ENCODE results near the gene VPS37B. TPM values are rescaled to one million over a fixed set of nuclear protein-coding genes. Genes with fewer than 3 reads are reported as not detected.

VPS37B gene
- polyA plus RNA-seq, 1 of the 3 experiments (the other 2 are of a cell fraction) = 41.1 TPM

GRCh38 chr12:122839907-122840554 is 55.9 kb downstream of the VPS37B start (continued):
- TF ChIP-seq IRF3 (IDR thresholded peaks at IDR 0.05; ENCODE audit: low read depth, low read length) (no peak), CHD2 (IDR thresholded peaks at IDR 0.05; ENCODE audit: low read length, partially characterized antibody) (no peak), USF1 (IDR thresholded peaks at IDR 0.05; ENCODE audit: borderline replicate concordance, low read depth) (no peak), CTCF (IDR thresholded peaks at IDR 0.05) (no peak), REST (IDR thresholded peaks at IDR 0.05; ENCODE audit: low read depth, low read length) (no peak), RCOR1 (IDR thresholded peaks at IDR 0.05; ENCODE audit: low read length) (no peak), USF2 (IDR thresholded peaks at IDR 0.05; ENCODE audit: borderline replicate concordance, low read depth, low read length) (no peak), FOSL2 (IDR thresholded peaks at IDR 0.05; ENCODE audit: borderline replicate concordance, low read depth) (no peak)

GRCh38 chr12:122838841-122839240 is 57.1 kb downstream of the VPS37B start:
- Histone ChIP-seq H4K20me1 (ENCODE audit: insufficient read depth) (no peaks in the 10 kb centered on the region), H3K27me3 (ENCODE audit: insufficient read depth) (no peaks in the 10 kb centered on the region), H2AFZ (ENCODE audit: low read depth) (no peak overlapping the region), H3K9ac (no peak overlapping the region), H3K4me3 (ENCODE audit: low read depth in 2 of 2, low read length in 1 of 2) (no peak overlapping the region), H3K9me3 (no peaks in the 10 kb centered on the region), H3K36me3 (replicated peaks in 1 of 2; ENCODE audit: control insufficient read depth in 1 of 2, insufficient read depth in 2 of 2, low read length in 1 of 2) (no peaks in the 10 kb centered on the region), H3K4me1 (ENCODE audit: control insufficient read depth in 1 of 2, insufficient read depth in 2 of 2, low read depth in 1 of 2, low read length in 1 of 2) (peaks cover 18 to 48% of the 10 kb centered on the region in 2 experiments), H3K9me2 (no peaks in the 10 kb centered on the region), H3F3A (replicated peaks; ENCODE audit: insufficient read depth) (peaks cover 31% of the 10 kb centered on the region), H3K79me2 (ENCODE audit: insufficient read depth) (peaks cover 27% of the 10 kb centered on the region), H3K27ac (ENCODE audit: low read depth in 2 of 2, low read length in 1 of 2) (no peak overlapping the region), H3K4me2 (no peak overlapping the region)
- POLR2A ChIA-PET = no interaction called here
- CTCF ChIA-PET = no interaction called here
- WGBS (ENCODE audit: low lambda C conversion rate) = 93% methylated on average over 3 of the region's 5 CpGs
- DNase-seq = no peak
- no peak for TF ChIP-seq REST (IDR thresholded peaks at IDR 0.05; ENCODE audit: low read depth, low read length)
- no peak for TF ChIP-seq USF2 (IDR thresholded peaks at IDR 0.05; ENCODE audit: borderline replicate concordance, low read depth, low read length)
- TF ChIP-seq CTCF (IDR thresholded peaks at IDR 0.05) = no peak
- TF ChIP-seq RXRA (IDR thresholded peaks at IDR 0.05; ENCODE audit: borderline replicate concordance, low read depth) = no peak
- TF ChIP-seq GABPA (IDR thresholded peaks at IDR 0.05; ENCODE audit: low read depth) = no peak
- no peak for TF ChIP-seq MEF2A (IDR thresholded peaks at IDR 0.05; ENCODE audit: borderline replicate concordance, low read depth)

All from SK-N-SH (cell line).